ENCODE measurements around the gene KRTAP10-8.
"Not testable (repeated sequence)": the region's sequence is repeated elsewhere in the genome, so short reads cannot be mapped to it uniquely, and the experiment has no call there.

KRTAP10-8 gene

DNA sequence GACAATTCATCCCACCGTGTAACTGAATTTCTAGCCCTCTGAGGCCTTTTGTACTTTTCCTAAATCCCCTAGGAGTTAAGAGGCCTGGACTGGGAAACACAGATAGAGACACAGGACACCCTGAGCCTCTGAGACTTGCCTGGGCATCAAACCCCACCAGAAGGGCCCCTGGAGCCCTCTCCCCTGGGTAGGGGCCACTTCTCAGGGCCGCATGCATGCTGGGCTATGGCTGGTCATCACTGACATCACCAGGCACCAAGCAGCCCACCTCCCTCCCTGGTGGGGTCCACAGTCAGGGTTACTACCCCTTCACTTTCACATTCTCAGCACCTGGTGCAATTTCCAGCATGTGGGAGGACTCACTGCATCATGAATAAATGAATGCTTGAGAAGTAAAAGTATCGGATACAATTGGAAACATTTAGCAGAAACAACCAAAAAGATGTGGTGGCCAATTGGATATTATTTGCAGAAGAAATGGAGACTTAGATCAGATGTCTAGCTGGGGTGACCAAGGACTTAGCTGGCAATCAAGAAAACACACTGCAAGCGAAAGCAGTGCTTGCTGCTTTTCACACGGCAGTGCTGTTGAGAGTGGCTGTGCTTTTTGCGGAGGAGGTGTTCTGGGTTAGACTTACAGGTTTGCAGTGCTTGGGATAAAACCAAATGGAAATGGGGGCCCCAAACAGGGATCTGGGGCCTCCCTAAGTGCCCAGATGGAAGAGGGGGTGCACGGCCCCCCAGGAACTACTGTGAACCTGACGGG lies 12.4 kb upstream of the KRTAP10-8 start:
- DNase-seq = no peak

DNA sequence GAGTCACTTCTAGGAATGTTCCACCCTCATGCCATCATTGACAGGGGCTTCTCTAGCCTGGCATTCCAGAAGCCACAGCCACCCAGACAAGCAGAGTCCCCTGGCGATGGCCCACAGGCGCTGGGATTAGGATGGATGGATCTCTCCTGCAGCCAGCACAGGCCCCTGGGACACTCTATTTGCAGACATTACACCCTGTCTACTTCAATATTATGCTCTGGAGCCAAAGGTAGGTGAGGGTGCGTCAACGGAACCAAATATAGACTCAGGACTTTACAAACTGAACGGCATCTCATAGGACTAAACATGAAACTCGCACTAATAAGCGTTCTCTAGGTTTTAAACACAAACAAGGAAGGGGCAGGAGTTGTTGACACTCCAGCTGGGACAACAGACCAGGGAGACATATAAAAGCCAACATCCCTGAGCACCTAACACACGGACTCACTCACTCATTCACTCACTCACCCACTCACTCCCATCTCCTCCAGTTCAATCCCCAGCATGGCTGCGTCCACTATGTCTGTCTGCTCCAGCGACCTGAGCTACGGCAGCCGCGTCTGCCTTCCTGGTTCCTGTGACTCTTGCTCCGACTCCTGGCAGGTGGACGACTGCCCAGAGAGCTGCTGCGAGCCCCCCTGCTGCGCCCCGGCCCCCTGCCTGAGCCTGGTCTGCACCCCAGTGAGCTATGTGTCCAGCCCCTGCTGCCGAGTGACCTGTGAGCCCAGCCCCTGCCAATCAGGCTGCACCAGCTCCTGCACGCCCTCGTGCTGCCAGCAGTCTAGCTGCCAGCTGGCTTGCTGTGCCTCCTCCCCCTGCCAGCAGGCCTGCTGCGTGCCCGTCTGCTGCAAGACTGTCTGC lies 11.5 kb upstream of the KRTAP10-8 start, which contains the start of gene KRTAP10-7:
Gene KRTAP10-7 (plus strand): TSS at position 480 of the 861 bp plus-strand sequence. CDS start 25 bp downstream, at position 505.
- not testable (repeated sequence) for DNase-seq

DNA sequence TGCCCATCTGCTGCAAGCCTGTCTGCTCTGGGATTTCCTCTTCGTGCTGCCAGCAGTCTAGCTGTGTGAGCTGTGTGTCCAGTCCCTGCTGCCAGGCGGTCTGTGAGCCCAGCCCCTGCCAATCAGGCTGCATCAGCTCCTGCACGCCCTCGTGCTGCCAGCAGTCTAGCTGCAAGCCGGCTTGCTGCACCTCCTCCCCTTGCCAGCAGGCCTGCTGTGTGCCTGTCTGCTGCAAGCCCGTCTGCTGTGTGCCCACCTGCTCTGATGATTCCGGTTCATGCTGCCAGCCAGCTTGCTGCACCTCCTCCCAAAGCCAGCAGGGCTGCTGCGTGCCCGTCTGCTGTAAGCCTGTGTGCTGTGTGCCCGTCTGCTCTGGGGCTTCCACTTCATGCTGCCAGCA lies 10.8 kb upstream of the KRTAP10-8 start:
- DNase-seq = not testable (repeated sequence)

DNA sequence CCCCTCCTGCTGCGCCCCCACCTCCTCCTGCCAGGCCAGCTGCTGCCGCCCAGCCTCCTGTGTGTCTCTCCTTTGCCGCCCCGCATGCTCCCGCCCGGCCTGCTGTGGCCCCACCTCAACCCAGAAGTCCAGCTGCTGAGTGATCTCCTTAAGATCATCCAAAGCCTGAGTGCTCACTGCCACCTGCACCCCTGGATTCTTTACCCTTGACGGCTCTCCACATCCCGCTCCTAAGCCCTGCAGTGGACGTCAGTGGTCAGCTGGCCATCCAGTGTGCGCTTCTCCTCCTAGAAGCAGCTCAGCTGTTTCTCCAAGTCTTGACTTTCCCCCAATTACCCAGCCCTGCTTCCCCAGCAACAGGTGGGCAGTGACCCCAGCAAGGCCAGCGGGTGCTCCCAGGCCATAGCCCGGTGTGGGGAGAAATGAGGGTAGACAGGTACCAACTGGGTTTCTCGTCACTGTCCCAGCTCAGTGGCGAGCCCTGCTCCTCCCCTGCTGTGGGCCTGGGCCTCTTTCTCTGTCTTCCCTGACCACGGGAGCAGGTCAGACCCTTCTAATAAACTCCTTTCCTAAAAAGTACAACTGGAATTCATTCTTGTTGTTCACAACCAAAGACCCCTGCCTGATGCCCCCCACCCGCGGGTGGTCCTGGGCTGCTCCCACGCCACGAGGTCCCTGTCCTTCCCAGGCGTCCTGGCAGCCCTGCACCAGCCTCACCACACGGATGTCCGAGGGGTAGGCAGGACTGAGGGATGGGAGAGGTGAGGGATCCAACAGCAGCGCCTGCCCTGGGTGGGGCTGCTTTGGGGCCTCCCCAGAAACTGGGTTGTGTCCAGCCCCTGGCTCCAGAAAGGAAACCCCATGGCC lies 10.1 kb upstream of the KRTAP10-8 start:
- no peak for DNase-seq

DNA sequence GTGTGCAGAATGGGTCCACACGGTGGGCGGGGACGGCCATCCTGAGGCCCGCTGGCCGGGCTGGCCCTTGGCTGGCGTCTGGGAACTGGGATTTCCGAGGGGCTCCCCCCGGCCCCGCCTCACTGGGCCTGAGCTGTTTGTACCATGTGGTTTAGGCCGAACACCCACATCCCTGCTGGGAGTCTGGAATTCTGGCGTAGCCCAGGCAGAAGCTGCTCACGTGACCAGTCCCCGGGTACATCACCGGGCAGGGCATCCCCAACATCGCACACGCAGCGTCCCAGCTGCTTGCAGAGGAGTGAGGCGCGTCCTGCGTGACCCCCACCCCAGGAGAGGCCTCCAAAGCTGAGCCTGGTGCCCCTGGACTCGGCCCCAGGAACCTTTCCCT lies 9.4 kb upstream of the KRTAP10-8 start:
- no peak for DNase-seq

DNA sequence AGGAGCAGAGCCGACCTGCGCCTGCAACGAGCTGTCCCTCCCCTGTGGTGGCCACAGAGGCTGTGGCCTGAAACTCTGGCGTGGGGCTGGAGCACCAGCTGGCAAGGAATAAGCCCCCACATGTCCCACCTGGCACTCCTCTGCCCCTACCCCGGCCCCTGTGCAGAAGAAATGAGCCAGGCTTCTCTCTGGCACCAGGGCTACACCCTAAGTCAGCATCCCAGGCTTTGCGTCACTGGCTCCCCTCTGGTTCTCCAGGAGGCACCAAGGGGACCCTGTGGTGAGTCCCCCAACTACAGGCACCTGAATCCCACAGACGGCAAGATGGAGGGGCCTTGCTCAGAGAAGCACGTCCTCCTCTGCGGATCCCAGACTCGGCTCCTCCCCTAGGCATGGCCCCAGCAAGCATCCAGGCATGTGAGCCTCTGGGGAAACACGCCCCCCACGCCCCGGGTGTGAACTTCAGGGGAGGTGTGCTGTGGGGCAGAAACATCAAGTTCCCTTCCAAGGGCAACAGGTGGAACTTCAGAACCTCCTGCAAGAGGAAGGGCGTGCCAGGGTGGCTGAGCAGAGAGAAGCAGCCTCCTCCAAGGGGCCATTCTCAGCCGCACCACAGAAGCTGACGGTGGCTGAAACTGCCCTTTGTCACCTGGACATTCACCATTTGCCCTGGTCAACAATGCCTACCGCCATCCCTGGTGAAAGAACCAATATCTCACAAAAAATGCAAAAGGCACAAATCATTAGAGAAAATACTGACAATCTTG lies 8.6 kb upstream of the KRTAP10-8 start:
- no peak for DNase-seq

DNA sequence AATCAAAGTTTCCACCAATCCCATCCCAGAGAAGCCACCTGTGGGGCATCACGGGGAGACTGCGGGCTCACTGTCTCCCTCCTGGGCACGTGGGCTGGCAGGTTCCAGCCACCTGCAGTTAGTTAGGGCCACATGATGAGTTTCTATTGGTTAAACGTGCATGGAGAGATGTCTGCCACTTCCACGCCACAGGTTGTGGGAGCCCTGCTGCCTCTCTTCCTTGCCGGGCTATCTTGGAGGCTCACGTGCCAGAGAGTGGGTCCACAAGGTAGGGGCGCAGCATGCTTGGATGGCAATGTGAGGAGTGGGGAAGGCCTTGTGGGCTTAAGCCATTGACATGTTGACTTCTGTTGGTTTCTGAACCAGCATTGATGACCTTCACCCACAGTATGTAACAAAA lies 8.0 kb upstream of the KRTAP10-8 start:
- DNase-seq = no peak

DNA sequence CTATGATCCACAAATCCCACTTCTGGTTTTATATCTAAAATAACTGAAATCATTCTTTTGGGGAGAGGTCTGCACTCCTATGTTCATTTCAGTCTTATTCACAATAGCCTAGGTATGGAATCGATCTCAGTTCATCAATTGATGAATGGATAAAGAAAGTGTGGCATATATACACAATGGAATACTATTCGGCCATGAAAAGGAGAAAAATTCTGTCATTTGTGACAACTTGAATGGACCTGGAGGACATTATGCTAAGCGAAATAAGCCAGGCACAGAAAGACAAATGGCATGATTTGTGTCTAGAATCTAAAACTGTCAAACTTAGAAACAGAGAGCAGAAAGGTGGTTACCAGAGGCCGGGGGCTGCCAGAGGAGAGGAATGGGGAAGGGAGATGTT lies 5.4 kb upstream of the KRTAP10-8 start:
- DNase-seq = no peak

DNA sequence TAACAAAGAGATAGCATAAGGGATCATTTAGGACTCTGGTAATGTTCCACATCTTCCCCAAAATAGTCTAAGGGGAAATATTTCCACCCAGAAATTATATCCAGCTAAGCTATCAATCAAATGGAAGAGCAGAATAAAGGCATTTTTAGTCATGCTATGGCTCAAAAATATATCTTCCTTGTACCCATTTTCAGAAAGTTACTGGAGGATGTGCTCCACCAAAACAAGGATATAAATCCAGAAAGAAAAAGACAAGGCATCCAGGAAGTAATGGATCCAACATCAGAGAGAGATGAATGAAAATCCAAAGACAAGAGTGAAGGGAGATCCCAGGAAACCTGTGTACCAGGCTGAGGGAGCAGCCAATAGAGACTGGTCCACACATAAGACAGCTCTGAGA lies 2.7 kb upstream of the KRTAP10-8 start:
- no peak for DNase-seq

DNA sequence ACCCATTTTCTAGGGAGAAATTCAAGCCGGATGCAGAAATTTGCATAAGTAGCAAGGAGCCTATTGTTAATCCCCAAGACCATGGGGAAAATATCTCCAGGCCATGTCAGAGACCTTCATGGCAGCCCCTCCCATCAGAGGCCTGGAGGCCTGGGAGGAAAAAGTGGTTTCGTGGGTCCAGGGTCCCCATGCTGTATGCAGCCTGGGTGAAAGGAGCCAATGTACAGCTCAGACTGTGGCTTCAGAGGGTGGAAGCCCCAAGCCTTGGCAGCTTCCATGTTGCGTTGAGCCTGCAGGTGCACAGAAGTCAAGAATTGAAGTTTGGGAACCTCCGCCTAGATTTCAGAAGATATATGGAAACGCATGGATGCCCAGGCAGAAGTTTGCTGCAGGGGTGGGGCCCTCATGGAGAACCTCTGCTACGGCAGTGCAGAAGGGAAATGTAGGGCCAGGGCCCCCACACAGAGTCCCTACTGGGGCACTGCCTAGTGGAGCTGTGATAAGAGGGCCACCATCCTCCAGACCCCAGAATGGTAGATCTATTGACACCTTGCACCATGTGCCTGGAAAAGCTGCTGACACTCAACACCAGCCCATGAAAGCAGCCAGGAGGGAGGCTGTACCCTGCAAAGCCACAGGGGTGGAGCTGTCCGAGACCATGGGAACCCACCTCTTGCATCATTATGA lies 1.6 kb upstream of the KRTAP10-8 start:
- DNase-seq = not testable (repeated sequence)

DNA sequence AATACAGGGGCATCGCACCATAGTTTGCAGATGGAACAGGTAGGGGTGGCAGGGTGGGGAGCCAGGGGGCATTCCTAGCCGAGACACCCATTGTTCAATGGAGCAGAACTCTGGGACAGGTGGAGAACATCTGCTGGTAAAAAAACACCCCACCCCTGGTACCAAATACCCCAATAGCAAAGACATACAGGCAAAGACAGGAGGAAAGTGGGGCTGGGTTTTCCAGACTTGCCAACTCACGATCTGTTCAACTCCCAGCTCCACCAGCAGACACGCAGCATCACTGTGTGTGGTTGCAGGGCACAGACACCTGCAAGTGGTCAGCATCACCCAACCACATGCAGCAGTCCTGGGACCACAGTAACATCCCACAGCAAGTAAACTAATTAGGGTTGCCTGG lies 328 bp upstream of the KRTAP10-8 start:
- no peak for DNase-seq

DNA sequence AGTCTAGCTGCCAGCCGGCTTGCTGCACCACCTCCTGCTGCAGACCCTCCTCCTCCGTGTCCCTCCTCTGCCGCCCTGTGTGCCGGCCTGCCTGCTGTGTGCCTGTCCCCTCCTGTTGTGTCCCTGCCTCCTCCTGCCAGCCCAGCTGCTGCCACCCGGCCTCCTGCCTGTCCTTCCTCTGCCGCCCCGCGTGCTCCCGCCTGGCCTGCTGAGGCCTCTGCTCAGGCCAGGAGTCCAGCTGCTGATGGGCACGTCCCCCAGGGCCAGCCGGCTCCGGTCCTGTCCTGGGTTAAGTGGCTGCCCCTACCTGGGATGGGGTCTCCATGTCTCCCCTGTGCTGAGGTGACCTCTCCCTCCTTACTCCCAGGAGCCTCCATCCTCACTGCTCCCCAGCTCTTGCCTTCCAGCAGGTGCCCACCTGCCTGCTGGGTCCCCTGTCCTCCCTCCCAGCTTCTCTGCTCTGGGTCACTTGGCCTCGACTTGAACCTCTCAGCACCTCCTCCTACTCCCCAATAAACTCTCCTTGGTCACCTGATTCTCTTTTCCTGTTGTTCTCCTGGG lies 870 bp downstream of the KRTAP10-8 start:
- no peak for DNase-seq

DNA sequence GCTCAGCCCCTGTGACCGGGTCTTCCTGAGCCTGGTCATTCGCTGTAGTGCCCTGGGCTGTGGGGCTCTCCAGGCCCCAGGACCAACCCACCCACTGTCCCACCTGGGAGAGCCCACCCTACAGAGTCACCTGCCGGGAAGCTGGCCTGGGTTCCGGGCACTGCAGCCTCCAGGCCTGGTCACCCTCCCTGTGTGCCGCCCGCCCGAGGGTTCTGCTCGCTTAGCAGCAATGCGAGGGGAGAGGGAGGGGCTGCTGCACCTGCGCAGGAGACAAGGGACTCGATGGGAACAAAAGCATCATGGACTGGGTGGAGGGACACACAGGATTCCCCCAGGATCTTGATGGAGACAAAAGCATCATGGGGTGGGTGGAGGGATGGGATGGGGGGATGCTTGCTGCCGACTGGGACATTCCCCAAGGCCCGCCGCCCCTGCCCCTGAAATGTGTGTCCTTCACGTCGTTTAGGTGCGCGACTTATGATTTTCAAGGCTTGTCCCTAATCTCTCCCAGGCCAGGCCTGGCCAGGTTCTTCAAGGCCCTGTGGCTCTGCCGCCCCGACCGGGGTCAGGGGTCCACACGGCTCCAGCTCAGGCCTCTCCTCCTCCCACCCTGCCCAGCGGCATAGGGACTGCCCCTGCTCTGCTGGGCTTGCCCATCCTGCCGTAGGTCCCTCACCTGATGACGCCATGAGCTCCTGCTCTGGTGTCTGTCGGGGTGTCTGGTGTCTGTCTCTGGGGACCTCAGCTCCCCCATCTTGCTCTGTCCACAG lies 1.7 kb downstream of the KRTAP10-8 start:
- no peak for DNase-seq

DNA sequence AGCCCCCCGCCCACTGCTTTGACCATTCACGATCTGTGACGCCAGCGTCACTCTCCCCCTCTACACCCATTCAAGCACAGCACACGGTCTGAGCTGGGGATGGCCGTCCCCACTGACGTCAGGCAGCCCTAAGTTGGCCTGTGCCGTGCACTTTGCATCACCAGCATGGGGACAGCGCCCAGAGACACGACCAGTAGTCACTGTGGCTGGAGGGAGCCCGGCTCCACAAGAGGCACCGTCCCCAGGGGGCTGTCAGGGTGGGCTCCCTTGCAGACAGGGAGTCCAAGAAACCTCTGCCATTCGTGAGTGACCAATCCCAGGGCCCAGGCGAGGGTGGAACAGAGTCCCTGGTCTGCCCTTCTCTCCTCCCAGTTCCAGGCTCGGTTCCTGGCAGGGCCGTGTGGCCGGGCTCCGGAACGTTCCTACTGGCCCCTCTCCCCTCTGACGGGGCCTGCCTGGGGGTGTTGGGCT lies 2.3 kb downstream of the KRTAP10-8 start:
- DNase-seq = no peak

DNA sequence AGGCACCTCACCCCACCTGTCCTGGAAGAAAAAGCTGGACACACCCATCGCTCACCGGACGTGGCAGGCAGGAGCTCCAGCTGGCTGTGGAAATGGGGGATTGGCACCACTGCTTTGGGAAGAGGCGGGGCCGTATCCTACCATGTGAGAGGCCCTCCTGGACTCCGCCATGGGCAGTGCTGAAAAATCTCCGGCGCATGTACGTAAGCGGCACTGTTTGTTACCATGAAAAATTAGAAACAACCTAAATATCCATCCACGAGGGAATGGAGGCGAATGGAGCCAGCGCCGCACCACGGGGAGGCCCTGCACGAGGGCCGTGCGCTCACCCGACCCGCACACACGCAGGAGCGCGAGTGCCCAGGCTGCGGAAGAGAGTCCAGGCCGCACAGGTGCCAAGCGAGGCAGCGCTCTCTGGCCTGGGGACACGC lies 3.1 kb downstream of the KRTAP10-8 start:
- DNase-seq = no peak

DNA sequence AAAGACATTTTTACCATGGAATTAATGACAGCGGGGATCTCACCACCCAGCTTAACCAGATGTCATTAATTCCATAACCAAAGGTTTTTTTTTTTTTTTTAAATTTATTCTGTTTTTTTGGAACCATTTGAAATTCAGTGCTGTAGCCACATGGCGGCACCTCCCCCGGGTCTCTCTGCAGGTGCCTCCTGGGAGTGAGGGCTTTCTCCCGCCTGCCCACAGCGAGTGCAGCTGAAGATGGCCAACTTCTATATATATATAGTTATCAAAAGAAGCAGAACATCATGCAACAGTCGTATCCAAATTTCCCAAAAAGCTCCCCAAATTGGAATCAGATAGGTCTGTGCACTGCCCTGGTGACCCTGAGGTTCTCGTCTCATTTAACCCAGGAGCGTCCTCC lies 3.6 kb downstream of the KRTAP10-8 start:
- DNase-seq = no peak

DNA sequence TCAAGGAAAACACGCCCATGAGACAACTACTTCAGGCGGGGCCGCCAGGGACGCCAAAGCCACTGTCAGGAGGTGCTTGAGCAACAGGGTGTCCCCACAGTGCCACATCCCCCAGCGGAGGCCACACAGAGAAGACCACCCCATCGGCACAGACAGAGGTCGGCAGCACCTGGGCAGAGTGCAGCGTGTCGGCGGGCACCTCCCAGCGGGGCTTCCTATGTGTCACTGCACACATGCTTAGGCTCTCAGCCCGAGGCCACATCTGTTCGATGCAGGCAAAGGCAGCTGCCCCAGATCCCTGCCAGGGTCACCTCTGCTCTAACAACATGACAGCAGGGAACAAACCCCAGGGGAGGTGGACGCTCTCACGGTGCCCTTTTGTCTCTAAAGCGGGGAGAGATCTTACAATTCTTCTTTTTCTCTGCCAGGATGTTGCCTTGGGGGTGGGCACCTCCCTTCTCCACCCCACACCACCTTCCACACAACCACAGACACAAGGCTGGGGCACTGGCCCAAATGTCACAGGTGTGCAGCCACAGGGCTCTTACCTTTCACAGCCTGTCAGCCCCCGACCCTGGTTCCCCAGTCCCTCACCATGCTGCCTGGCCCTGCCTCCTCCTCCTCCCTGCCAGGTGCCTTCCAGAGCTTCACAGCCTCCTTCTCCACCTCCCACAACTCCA lies 4.2 kb downstream of the KRTAP10-8 start:
- DNase-seq = no peak

DNA sequence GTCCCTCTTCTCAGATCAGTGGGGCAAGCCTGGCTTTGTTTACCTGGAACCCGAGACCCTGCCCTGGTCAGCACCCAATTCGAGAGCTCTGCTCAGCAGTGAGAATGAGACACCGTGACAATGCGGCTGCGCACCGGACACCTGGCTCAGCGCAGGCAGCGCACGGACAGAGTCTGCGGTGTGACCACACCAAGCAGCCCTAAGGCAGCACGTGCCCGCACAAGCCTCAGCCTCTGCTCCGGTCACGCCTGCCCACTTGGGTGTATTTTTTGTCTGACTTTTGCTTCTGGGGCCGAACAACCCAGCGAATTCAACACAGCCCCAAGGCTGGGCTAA lies 4.7 kb downstream of the KRTAP10-8 start:
- no peak for DNase-seq

DNA sequence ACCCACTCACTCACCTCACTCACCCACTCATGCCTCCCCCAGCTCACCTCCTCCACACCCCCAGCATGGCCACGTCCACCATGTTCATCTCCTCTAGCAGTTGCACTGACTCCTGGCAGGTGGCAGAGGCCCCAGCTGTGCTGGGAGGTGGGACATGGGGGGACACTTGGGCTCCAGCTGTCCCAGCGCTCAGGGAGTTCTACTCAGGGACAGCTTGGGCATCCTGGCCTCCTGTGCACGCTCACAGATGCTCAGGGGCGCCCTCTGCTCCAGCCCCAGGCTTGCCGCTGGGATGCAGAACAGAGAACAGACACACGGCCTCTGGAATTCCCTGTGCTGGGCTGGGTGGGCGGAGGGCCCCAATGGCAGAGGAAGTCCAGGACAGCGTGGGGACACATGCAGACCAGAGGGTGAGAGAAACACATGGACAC lies 5.2 kb downstream of the KRTAP10-8 start:
- DNase-seq = no peak

DNA sequence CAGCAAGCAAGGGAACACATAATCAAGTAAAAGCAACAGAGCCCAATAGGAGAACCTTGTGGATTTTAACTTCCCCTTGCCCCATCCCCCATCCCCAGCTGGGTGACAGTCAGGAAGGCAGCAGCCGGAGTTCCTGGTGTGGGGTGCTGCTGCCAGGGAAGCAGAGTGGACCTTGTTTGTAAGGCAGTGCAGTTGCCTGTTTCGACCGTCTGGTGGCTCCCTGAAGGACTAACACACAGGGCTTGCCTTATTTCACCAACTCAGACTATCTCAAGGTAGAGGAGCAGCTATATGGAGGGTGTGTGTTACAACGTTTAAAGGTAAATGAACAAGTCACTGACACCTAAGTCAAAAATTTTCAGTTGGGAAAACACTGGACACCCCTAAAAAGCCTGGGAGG lies 6.6 kb downstream of the KRTAP10-8 start:
- no peak for DNase-seq
